HEK293T (cell line): ENCODE measurements around the gene GJA8.

Source experiments
- CTCF ChIA-PET: fragments of 350-600 bp; formaldehyde crosslinking; extraction: SDS; loops from one replicate; lab custom pipeline; 2021; ENCODE audit warnings: antibody characterized with exemption, inconsistent platforms; lab: Yijun Ruan, JAX
- POLR2A ChIA-PET: fragments of 350-600 bp; formaldehyde crosslinking; extraction: SDS; loops from one replicate; lab custom pipeline; 2020; ENCODE audit warnings: antibody characterized with exemption, inconsistent platforms; lab: Yijun Ruan, JAX
- DNase-seq: peaks from one replicate; pipeline ENCODE4 v3.0.0; 2012; ENCODE audit warnings: mixed read lengths; ENCODE audit errors: extremely low spot score
- ARNT ChIP-seq: fragments of 450-650 bp; IDR thresholded peaks from 2 replicates; pipeline ENCODE4 v1.6.1; 2017; ENCODE audit warnings: mild to moderate bottlenecking
- BHLHE40 ChIP-seq: fragments of 450-650 bp; IDR thresholded peaks from 2 replicates; pipeline ENCODE4 v1.6.1; 2016; ENCODE audit warnings: mild to moderate bottlenecking, moderate library complexity, borderline replicate concordance
- CTBP1 ChIP-seq: fragments of 450-650 bp; IDR thresholded peaks from 2 replicates; pipeline ENCODE4 v1.6.1; 2016; ENCODE audit warnings: borderline replicate concordance
- ELF4 ChIP-seq: fragments of 450-650 bp; IDR thresholded peaks from 2 replicates; pipeline ENCODE4 v1.6.1; 2017; ENCODE audit warnings: antibody characterized with exemption
- FOXA1 ChIP-seq: fragments of 450-650 bp; IDR thresholded peaks from 2 replicates; pipeline ENCODE4 v1.6.1; 2016; ENCODE audit warnings: mild to moderate bottlenecking
- FOXK2 ChIP-seq: fragments of 450-650 bp; IDR thresholded peaks from 2 replicates; pipeline ENCODE4 v1.6.1; 2016; ENCODE audit warnings: mild to moderate bottlenecking
- FOXM1 ChIP-seq: fragments of 450-650 bp; IDR thresholded peaks from 2 replicates; pipeline ENCODE4 v1.6.1; 2017; ENCODE audit warnings: mild to moderate bottlenecking, borderline replicate concordance
- HDGF ChIP-seq: fragments of 450-650 bp; IDR thresholded peaks from 2 replicates; pipeline ENCODE4 v1.6.1; 2017; ENCODE audit warnings: antibody characterized with exemption, borderline replicate concordance
- L3MBTL2 ChIP-seq: fragments of 450-650 bp; conservative IDR thresholded peaks from 2 replicates; pipeline ENCODE4 v1.6.1; 2016; ENCODE audit warnings: mild to moderate bottlenecking
- LEF1 ChIP-seq: fragments of 450-650 bp; IDR thresholded peaks from 2 replicates; pipeline ENCODE4 v1.6.1; 2017; ENCODE audit warnings: mild to moderate bottlenecking, borderline replicate concordance
- NFRKB ChIP-seq: fragments of 450-650 bp; IDR thresholded peaks from 2 replicates; pipeline ENCODE4 v1.6.1; 2016; ENCODE audit warnings: mild to moderate bottlenecking, moderate library complexity
- PKNOX1 ChIP-seq: fragments of 450-650 bp; IDR thresholded peaks from 2 replicates; pipeline ENCODE4 v1.6.1; 2016
- SP1 ChIP-seq: fragments of 450-650 bp; IDR thresholded peaks from 2 replicates; pipeline ENCODE4 v1.6.1; 2017
- SUZ12 ChIP-seq: fragments of 450-650 bp; IDR thresholded peaks from 2 replicates; pipeline ENCODE4 v1.6.1; 2016; ENCODE audit warnings: mild to moderate bottlenecking
- TARDBP ChIP-seq: fragments of 450-650 bp; IDR thresholded peaks from 2 replicates; pipeline ENCODE4 v1.6.1; 2016
- ZNF384 ChIP-seq: fragments of 450-650 bp; IDR thresholded peaks from 2 replicates; pipeline ENCODE4 v1.6.1; 2016

Gene GJA8

GRCh38 chr1:147890177-147890790, 12.3 kb upstream of the GJA8 start:
- DNase-seq = peak; percentile 86
- TF ChIP-seq CTBP1 = no peak
- no peak for TF ChIP-seq ARNT
- TF ChIP-seq FOXA1 = no peak
- no peak for TF ChIP-seq SP1
- TF ChIP-seq NFRKB = no peak
- no peak for TF ChIP-seq PKNOX1
- TF ChIP-seq L3MBTL2 = no peak
- no peak for TF ChIP-seq ELF4
- no peak for TF ChIP-seq SUZ12
- no peak for TF ChIP-seq TARDBP
- TF ChIP-seq FOXK2 = no peak
- TF ChIP-seq ZNF384 = no peak
- POLR2A ChIA-PET = no interaction called here
- CTCF ChIA-PET = no interaction called here

GRCh38 chr1:147891088-147891487, 11.5 kb upstream of the GJA8 start:
- TF ChIP-seq FOXM1 (no peak), NFRKB (no peak), ZNF384 (no peak), FOXA1 (no peak)
- POLR2A ChIA-PET = no interaction called here
- no peak for DNase-seq
- CTCF ChIA-PET = no interaction called here

DNA sequence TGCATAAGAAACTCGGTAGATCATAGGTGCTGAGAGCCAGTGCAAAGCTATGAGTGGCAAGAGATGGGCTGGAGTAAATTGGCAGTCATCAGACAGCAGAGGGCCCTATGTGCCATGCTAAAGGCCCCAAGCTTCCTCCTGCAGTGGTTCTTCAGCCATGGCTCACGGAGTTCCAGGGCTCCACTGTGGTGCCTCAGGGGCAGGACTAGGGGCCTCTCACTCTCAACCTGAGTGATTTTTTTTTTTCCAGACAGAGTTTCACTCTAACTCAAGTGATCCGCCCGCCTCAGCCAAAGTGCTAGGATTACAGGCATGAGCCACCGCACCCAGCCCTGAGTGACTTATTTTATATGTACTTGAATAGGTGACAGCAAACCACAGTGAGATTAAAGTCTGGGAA, 10.4 kb upstream of the GJA8 start:
- CTCF ChIA-PET = interaction anchor here (0.5 to 2.5 kb wide), 16 partner anchors 9 to 645 kb away, joined by 3 to 32 read pairs (median 4); partner anchors contain the start of genes ACP6 and GJA8
- POLR2A ChIA-PET = interaction anchor here (0.9 to 1.0 kb wide), 3 partner anchors 146 to 442 kb away, joined by 3 read pairs; no protein-coding TSS in a partner anchor
- TF ChIP-seq FOXM1 = no peak
- no peak for TF ChIP-seq HDGF
- TF ChIP-seq FOXA1 = no peak
- TF ChIP-seq BHLHE40 = no peak
- no peak for TF ChIP-seq FOXK2
- no peak for TF ChIP-seq L3MBTL2
- TF ChIP-seq PKNOX1 = no peak
- DNase-seq = no peak

DNA sequence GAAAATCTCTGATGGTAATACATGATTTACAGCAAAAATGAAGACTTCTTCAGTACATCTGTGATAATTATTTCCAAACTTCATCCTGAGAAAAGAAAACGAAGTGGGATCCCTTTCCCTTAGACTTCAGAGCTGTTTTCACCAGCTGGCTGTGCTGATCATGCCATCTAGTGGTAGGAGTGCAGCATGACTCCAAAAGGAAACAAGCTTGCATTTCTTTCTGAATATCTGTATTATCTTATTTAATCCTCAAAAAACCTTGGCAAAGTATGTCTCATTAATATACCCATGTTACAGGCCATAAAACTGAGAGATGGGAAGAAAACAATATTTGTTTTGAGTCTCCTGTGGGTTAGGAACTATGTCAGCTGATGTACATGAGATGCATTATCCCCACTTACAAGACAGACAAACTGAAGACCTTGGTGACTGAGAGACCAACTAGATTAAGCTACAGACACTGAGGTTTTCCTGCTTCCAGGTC, 9.8 kb upstream of the GJA8 start:
- ChIA-PET CTCF (interaction anchor here (0.5 to 2.5 kb wide), 20 partner anchors 9 to 646 kb away, joined by 3 to 32 read pairs (median 4); partner anchors contain the start of genes ACP6 and GJA8), POLR2A (interaction anchor here (0.9 to 1.0 kb wide), 4 partner anchors 146 to 442 kb away, joined by 3 to 4 read pairs (median 3); no protein-coding TSS in a partner anchor)
- DNase-seq = peak; percentile 69
- TF ChIP-seq FOXK2 (peak; percentile 16; the same call in 1 of the 2 replicates), CTBP1 (no peak)

DNA sequence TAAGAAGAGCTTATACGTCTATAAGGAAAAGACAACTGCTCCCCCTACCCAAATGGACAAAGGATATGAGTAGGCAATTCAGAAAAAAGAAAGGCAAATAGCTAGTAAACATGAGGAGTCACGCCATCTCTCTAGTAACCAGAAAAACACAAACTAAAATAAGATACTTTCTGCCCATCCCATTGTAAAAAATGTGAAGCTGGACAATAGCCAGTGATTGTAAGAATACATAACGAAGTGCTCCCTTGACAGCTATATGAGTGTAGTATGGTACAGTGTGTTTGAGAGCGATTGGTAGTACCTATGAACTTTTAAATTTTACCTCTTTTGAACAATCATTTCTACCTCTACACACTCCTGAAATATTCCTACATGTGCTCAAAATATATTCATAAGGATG, 7.5 kb upstream of the GJA8 start:
- ChIA-PET POLR2A (no interaction called here), CTCF (interaction anchor here (0.7 kb wide), 1 partner anchor 176 kb away, joined by 3 read pairs; no protein-coding TSS in a partner anchor)
- no peak for DNase-seq
- TF ChIP-seq ARNT (no peak), BHLHE40 (no peak), ZNF384 (no peak), LEF1 (no peak), PKNOX1 (no peak), SP1 (no peak), HDGF (no peak), TARDBP (no peak), CTBP1 (no peak), NFRKB (no peak), FOXM1 (no peak), SUZ12 (no peak), ELF4 (no peak), FOXA1 (no peak), FOXK2 (no peak), L3MBTL2 (no peak)

GRCh38 chr1:147897029-147897752, 5.4 kb upstream of the GJA8 start:
- TF ChIP-seq BHLHE40 = no peak
- TF ChIP-seq L3MBTL2 = no peak
- no peak for TF ChIP-seq TARDBP
- no peak for TF ChIP-seq ZNF384
- no peak for TF ChIP-seq LEF1
- TF ChIP-seq FOXA1 = no peak
- no peak for TF ChIP-seq HDGF
- TF ChIP-seq ARNT = no peak
- no peak for TF ChIP-seq PKNOX1
- CTCF ChIA-PET = no interaction called here
- POLR2A ChIA-PET = no interaction called here
- DNase-seq = no peak
